Measurements from ENCODE around the gene POLR3A.

Gene POLR3A

DNA sequence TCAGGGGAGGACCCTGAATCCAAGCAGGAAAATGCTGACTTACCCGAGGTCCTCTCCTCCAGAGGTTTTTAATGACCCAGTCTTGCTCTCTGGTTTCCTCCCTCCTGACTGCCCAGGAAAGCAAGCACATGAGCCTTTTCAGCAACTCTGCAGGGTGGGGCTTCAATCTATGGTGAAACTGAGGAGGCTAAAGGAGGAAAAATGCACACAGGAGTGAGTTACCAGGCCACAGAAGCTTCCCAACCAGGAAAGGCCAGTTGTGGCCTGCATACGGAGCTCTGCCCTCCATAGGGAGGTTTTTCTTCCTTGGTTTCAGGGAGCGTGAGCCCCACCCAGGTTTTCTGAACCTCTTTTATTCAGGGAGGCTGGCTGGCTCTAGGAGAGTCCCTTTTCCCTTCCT lies 88.7 kb downstream of the POLR3A start:
- DNase-seq, result no peak

DNA sequence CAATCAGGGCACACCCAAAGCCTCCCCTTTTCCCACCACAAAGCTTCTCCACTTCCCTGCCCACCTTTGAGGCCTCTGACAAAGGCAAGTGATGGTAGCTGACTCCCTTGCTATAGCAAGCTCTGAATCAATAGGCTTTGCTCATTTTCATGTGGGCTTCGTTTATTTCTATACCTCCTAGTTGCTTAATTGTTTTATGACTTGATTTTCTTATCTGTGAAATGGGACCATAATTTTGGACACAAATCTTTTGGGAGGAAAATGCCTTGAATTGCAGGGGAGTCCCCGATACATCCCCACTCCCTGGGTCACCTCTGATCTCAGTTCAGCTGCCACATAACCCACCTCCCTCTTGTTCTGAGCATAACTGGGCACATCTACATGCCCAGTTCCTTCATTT lies 89.1 kb downstream of the POLR3A start:
- DNase-seq, result no peak

DNA sequence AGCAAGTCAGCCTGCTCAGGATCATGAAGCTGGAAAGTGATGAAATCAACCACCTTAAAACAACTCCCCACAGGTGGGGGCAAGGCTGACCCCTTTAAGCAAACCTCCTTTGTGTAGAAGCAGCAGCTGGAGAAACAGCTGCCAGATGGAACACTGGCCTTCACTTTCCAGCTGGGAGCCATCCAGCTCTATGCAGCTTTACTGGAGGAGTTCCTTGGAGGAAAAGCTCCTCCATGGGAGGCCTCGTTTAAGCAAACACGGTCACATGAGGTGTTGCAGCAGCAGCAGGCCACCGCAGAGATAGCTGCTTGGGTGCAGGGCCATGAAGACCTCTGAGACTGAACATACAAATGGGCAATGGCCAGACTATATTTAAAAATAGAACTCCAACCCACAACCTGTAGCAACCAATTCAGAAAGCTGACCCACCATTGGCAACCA lies 89.7 kb downstream of the POLR3A start:
- no peak for DNase-seq

- no peak for DNase-seq
These were observed 92.4 kb downstream of the POLR3A start for GRCh38 chr10:77936697-77937567.

- no peak for DNase-seq
These were observed 97.1 kb downstream of the POLR3A start for GRCh38 chr10:77932016-77932715.

- no peak for DNase-seq
These were observed 101.7 kb downstream of the POLR3A start for GRCh38 chr10:77927402-77928246.

GRCh38 chr10:77926566-77927401 lies 102.5 kb downstream of the POLR3A start, which contains the start of gene DLG5:
Gene DLG5, minus strand, starts transcription at chr10:77926755. Its CDS starts 235 bp downstream, at chr10:77926520.
- no peak for DNase-seq

- peak; percentile 1 for DNase-seq
These were observed 103.3 kb downstream of the POLR3A start for GRCh38 chr10:77925795-77926565.

- DNase-seq, result no peak
These were observed 103.9 kb downstream of the POLR3A start for GRCh38 chr10:77925410-77925794.

DNA sequence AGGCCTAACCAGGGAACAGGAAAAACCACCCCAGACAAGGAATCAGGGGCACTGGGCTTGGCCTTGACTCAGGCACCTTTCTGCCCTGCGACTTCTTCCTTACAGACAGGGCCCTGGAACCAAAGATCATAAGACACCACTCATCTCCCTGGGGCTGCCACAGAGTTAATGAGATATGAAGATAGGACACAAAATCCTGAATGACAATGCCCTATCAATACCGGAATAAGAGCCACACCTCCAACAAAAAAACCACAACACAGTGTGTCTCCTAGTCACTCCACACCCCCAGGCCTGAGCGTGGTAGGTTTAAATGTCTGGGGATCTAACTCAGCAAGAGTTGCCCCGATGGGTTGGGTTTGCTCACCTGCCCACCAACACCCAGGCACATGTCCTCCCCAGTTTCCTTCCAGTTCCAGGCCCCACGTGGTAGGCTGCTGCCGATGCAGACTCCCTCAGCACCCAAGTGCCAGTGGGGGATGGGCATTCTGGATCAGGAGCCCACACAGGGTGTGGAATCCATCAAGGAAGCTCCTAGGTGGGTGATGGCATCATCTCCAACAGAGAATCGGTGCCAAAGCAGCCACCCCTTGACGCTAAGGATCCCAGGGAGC lies 106.6 kb downstream of the POLR3A start:
- DNase-seq, result no peak

DNA sequence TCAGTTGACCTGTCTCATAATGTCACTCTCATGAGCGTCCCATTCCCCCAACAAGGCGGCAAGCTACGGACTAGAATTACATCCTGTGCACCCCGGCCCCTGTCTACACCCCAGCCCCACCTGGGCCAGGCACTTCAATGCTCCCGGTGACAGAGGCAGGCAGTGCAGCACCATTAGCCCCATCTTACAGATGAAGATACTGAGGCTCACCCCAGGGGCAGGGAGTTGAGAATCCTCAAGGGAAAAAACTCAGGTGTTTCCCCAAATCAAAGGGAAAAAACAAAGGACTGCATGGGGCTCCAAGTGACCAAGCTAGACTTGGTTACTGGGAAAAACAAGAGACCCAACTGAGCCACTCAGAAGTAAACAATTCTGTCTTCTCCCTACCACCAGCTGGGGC lies 107.3 kb downstream of the POLR3A start:
- no peak for DNase-seq

- no peak for DNase-seq
These were observed 107.9 kb downstream of the POLR3A start for GRCh38 chr10:77921395-77921794.

DNA sequence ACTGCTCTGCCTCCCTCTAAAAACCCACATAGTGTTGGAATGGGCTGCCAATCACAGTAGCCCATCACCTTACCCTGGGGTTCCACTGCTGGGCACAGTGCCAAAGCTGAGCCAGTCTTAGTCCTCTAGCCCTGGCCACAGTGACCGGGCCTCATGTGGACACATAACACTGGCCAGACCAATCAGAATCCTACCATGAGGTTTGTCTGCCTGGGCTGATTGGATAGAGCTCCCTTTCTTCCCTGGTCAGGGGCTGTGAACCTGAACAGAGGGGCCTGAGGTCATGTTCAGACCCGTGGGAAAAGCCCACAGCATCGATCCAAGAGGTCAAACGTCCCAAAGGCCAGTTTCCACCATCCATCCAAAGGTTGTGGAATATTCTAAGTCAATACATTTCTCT lies 108.8 kb downstream of the POLR3A start:
- no peak for DNase-seq

- DNase-seq, result no peak
These were observed 109.6 kb downstream of the POLR3A start for GRCh38 chr10:77919713-77920108.

Measured in stimulated activated naive CD4-positive, alpha-beta T cell treated with Interleukin-2 at 50 U/mL for 16 hours (primary cell).